ENCODE measurements around the gene CCDC50. TPM values are rescaled to one million over a fixed set of nuclear protein-coding genes. Genes with fewer than 3 reads are reported as not detected.
A peak's percentile ranks its signal among the peaks of the same experiment; 100 is the strongest.

The CCDC50 gene
- total RNA-seq, 1 donor from 2014 or later, result 51.2 TPM

DNA sequence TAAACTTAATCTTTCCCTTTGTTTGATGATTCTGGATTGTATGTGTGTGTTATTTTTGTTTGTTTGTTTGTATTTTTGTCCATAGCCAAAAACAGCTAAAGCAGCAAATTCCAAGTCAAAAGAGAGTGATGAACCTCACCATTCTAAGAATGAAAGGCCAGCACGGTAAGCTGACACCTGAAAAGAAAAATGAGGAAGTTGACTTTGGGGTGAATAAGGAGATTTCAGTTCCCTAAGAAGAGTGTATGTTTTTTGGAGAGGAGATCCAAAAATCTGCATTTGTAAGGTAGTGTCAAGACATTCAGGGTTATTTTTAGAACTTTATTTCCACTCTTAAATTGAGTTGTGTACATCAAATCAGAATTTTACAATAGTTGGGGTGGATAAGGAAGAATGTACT, 53.5 kb downstream of the CCDC50 start:
- DNase-seq (ENCODE audit: low spot score), result no peak
- no peaks in the 10 kb centered on the region for H3K4me1 Mint-ChIP-seq
- H3K4me2 ChIP-seq, result no peak overlapping the region

DNA sequence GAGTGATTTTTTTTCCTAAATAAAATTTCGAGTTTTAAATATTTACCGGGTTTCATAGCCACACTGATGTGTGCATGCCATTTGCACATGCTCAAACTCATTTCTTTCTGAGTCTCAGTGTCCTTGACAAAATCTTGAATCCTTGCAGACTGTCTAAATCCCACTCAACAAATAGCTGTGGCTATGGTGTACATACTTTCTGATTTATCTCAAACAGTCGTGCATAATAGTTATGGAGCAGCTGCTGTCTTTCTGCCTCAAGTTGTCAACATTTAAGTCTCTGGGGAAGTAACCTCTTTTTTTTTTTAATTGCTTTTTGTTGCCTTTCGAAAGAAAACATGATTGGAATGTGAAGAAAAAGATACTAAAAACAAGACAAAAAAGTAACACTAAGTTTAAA, 53.9 kb downstream of the CCDC50 start:
- H3K4me1 Mint-ChIP-seq, result no peaks in the 10 kb centered on the region

More for the DNA sequence above, 53.5 kb downstream of the CCDC50 start:
- Histone ChIP-seq H3K9ac (no peak overlapping the region), H3K36me3 (peaks cover 3% of the 10 kb centered on the region), H3K4me3 (no peak overlapping the region), H3K4me1 (no peaks in the 10 kb centered on the region), H3K27ac (no peak overlapping the region), H3K9me3 (ENCODE audit: low read depth) (no peaks in the 10 kb centered on the region), H3K27me3 (no peaks in the 10 kb centered on the region), H3K79me2 (ENCODE audit: low read depth) (no peaks in the 10 kb centered on the region), H2AFZ (replicated peaks) (no peak overlapping the region), H4K20me1 (ENCODE audit: low read depth) (no peaks in the 10 kb centered on the region), H3F3A (ENCODE audit: low read depth) (no peaks in the 10 kb centered on the region)
- no peak overlapping the region for H3K27ac Mint-ChIP-seq
- H3K9me3 Mint-ChIP-seq, result no peaks in the 10 kb centered on the region
- TF ChIP-seq, protein P1, sequence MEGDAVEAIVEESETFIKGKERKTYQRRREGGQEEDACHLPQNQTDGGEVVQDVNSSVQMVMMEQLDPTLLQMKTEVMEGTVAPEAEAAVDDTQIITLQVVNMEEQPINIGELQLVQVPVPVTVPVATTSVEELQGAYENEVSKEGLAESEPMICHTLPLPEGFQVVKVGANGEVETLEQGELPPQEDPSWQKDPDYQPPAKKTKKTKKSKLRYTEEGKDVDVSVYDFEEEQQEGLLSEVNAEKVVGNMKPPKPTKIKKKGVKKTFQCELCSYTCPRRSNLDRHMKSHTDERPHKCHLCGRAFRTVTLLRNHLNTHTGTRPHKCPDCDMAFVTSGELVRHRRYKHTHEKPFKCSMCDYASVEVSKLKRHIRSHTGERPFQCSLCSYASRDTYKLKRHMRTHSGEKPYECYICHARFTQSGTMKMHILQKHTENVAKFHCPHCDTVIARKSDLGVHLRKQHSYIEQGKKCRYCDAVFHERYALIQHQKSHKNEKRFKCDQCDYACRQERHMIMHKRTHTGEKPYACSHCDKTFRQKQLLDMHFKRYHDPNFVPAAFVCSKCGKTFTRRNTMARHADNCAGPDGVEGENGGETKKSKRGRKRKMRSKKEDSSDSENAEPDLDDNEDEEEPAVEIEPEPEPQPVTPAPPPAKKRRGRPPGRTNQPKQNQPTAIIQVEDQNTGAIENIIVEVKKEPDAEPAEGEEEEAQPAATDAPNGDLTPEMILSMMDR (IDR thresholded peaks at IDR 0.05), result no peak
- TF ChIP-seq EZH2phosphoT487 (IDR thresholded peaks at IDR 0.05) (no peak), EZH2 (IDR thresholded peaks at IDR 0.05) (no peak)
- no peak overlapping the region for H3K4me3 Mint-ChIP-seq
- H3K36me3 Mint-ChIP-seq, result peaks cover 40% of the 10 kb centered on the region
- no peaks in the 10 kb centered on the region for H3K27me3 Mint-ChIP-seq (ENCODE audit: insufficient read depth, low read depth)

DNA sequence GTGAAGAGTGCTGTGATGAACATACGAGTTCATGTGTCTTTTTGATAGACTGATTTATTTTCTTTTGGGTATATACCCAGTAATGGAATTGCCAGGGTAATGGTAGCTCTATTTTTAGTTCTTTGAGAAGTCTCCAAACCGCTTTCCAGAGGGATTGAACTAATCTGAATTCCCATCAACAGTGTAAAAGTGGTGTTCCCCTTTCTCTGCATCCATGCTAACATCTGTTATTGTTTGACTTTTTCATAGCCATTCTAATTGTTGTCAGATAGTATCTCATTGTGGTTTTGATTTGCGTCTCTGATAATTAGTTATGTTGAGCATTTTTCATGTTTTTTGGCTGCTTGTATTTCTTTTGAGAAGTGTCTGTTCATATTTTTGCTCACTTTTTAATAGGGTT, 55.9 kb downstream of the CCDC50 start:
- H3K4me1 Mint-ChIP-seq, result no peaks in the 10 kb centered on the region
- H3K27me3 Mint-ChIP-seq (ENCODE audit: insufficient read depth, low read depth), result no peaks in the 10 kb centered on the region

More for the DNA sequence above, 53.9 kb downstream of the CCDC50 start:
- Mint-ChIP-seq H3K27ac (no peak overlapping the region), H3K36me3 (peaks cover 40% of the 10 kb centered on the region), H3K9me3 (no peaks in the 10 kb centered on the region), H3K27me3 (ENCODE audit: insufficient read depth, low read depth) (no peaks in the 10 kb centered on the region), H3K4me3 (no peak overlapping the region)
- no peak overlapping the region for H3K4me2 ChIP-seq
- DNase-seq (ENCODE audit: low spot score), result no peak
- H3K4me3 ChIP-seq, result no peak overlapping the region
- H3K27me3 ChIP-seq, result no peaks in the 10 kb centered on the region
- peaks cover 3% of the 10 kb centered on the region for H3K36me3 ChIP-seq
- TF ChIP-seq, protein P1 (IDR thresholded peaks at IDR 0.05), result no peak
- TF ChIP-seq EZH2 (IDR thresholded peaks at IDR 0.05), result no peak
- TF ChIP-seq EZH2phosphoT487 (IDR thresholded peaks at IDR 0.05), result no peak
- H3K79me2 ChIP-seq (ENCODE audit: low read depth), result no peaks in the 10 kb centered on the region
- no peaks in the 10 kb centered on the region for H3F3A ChIP-seq (ENCODE audit: low read depth)
- H2AFZ ChIP-seq (replicated peaks), result no peak overlapping the region
- H3K4me1 ChIP-seq, result no peaks in the 10 kb centered on the region
- no peaks in the 10 kb centered on the region for H4K20me1 ChIP-seq (ENCODE audit: low read depth)
- H3K9ac ChIP-seq, result no peak overlapping the region
- H3K27ac ChIP-seq, result no peak overlapping the region
- H3K9me3 ChIP-seq (ENCODE audit: low read depth), result no peaks in the 10 kb centered on the region

More for the DNA sequence above, 55.9 kb downstream of the CCDC50 start:
- Mint-ChIP-seq H3K9me3 (no peaks in the 10 kb centered on the region), H3K27ac (peak overlapping the region; percentile 13), H3K36me3 (peaks cover 51% of the 10 kb centered on the region), H3K4me3 (no peak overlapping the region)
- TF ChIP-seq EZH2phosphoT487 (IDR thresholded peaks at IDR 0.05) (no peak), EZH2 (IDR thresholded peaks at IDR 0.05) (no peak)
- TF ChIP-seq, protein P1 (IDR thresholded peaks at IDR 0.05), result no peak
- H4K20me1 ChIP-seq (ENCODE audit: low read depth), result no peaks in the 10 kb centered on the region
- no peaks in the 10 kb centered on the region for H3K4me1 ChIP-seq
- no peaks in the 10 kb centered on the region for H3K79me2 ChIP-seq (ENCODE audit: low read depth)
- no peak overlapping the region for H3K4me2 ChIP-seq
- H3F3A ChIP-seq (ENCODE audit: low read depth), result no peaks in the 10 kb centered on the region
- no peak overlapping the region for H3K9ac ChIP-seq
- no peaks in the 10 kb centered on the region for H3K9me3 ChIP-seq (ENCODE audit: low read depth)
- H3K4me3 ChIP-seq, result no peak overlapping the region
- H3K27ac ChIP-seq, result no peak overlapping the region
- H3K27me3 ChIP-seq, result no peaks in the 10 kb centered on the region
- no peak for DNase-seq (ENCODE audit: low spot score)
- no peak overlapping the region for H2AFZ ChIP-seq (replicated peaks)
- peaks cover 3% of the 10 kb centered on the region for H3K36me3 ChIP-seq

Data from neural progenitor cell (in vitro differentiated cells).